Kidney epithelial cell (primary cell): ENCODE measurements around the gene ATP11A. TPM values are rescaled to one million over a fixed set of nuclear protein-coding genes. Genes with fewer than 3 reads are reported as not detected.

Experiments
- DNase-seq: peaks from one replicate; pipeline ENCODE4 v3.0.0-alpha.2; 2010; ENCODE audit warnings: low read depth
- H3K27me3 ChIP-seq: 2 replicates; pipeline ENCODE4 v1.6.0; 2011; ENCODE audit warnings: low read length; ENCODE audit not compliant: control insufficient read depth, insufficient read depth
- H3K36me3 ChIP-seq: 2 replicates; pipeline ENCODE4 v1.5.1; 2011; ENCODE audit warnings: low read length; ENCODE audit not compliant: control insufficient read depth, insufficient read depth
- H3K4me3 ChIP-seq: 2 replicates; pipeline ENCODE4 v1.5.1; 2011; ENCODE audit warnings: low read depth, mild to moderate bottlenecking, control low read depth, low read length
- CTCF ChIP-seq: IDR thresholded peaks from 2 replicates; pipeline ENCODE4 v1.5.1; 2011; ENCODE audit warnings: mild to moderate bottlenecking, moderate library complexity, low read length, control low read depth, inconsistent platforms; ENCODE audit not compliant: insufficient read depth, poor library complexity, severe bottlenecking
- total RNA-seq: library from RNA; depleted of rRNA; stranded (reverse); fragments of >200 nt; gene quantifications from 2 replicates; pipeline ENCODE4 v1.2.3, GENCODE V29; 2015

Gene ATP11A
- total RNA-seq, 1 donor from 2014 or later: 31.5 TPM

GRCh38 chr13:112726016-112726767, 36.4 kb downstream of the ATP11A start:
- Histone ChIP-seq H3K4me3 (no peak overlapping the region), H3K27me3 (no peaks in the 10 kb centered on the region), H3K36me3 (no peaks in the 10 kb centered on the region)
- no peak for TF ChIP-seq CTCF
- no peak for DNase-seq

- Histone ChIP-seq H3K27me3 (no peaks in the 10 kb centered on the region), H3K36me3 (no peaks in the 10 kb centered on the region), H3K4me3 (no peak overlapping the region)
- TF ChIP-seq CTCF: no peak
- no peak for DNase-seq
Observed at GRCh38 chr13:112727581-112727980, 37.7 kb downstream of the ATP11A start.

- H3K36me3 ChIP-seq: no peaks in the 10 kb centered on the region
- H3K4me3 ChIP-seq: no peak overlapping the region
- no peaks in the 10 kb centered on the region for H3K27me3 ChIP-seq
- TF ChIP-seq CTCF: no peak
- DNase-seq: no peak
Observed at GRCh38 chr13:112728375-112729126, 38.7 kb downstream of the ATP11A start.

GRCh38 chr13:112729408-112729807, 39.6 kb downstream of the ATP11A start:
- DNase-seq: no peak
- H3K4me3 ChIP-seq: no peak overlapping the region
- no peaks in the 10 kb centered on the region for H3K27me3 ChIP-seq
- H3K36me3 ChIP-seq: no peaks in the 10 kb centered on the region
- no peak for TF ChIP-seq CTCF

GRCh38 chr13:112730157-112730671, 40.4 kb downstream of the ATP11A start:
- no peaks in the 10 kb centered on the region for H3K36me3 ChIP-seq
- H3K4me3 ChIP-seq: no peak overlapping the region
- no peak for DNase-seq
- H3K27me3 ChIP-seq: no peaks in the 10 kb centered on the region
- no peak for TF ChIP-seq CTCF
